ENCODE data around the gene PLCB1. TPM values are rescaled to one million over a fixed set of nuclear protein-coding genes. Genes with fewer than 3 reads are reported as not detected.
A peak's percentile ranks its signal among the peaks of the same experiment; 100 is the strongest.

Gene PLCB1
- total RNA-seq, 1 donor from 2014 or later = 19.0 TPM

GRCh38 chr20:8212286-8212685 lies 80.2 kb downstream of the PLCB1 start:
- no peak for DNase-seq (ENCODE audit: low spot score)

GRCh38 chr20:8213270-8213669 lies 81.2 kb downstream of the PLCB1 start:
- no peak for DNase-seq (ENCODE audit: low spot score)

GRCh38 chr20:8213831-8214587 lies 81.9 kb downstream of the PLCB1 start:
- no peak for DNase-seq (ENCODE audit: low spot score)

- DNase-seq (ENCODE audit: low spot score) = no peak
These were observed 83.3 kb downstream of the PLCB1 start for GRCh38 chr20:8215361-8215781.

GRCh38 chr20:8216375-8217200 lies 84.5 kb downstream of the PLCB1 start:
- DNase-seq (ENCODE audit: low spot score) = no peak

DNA sequence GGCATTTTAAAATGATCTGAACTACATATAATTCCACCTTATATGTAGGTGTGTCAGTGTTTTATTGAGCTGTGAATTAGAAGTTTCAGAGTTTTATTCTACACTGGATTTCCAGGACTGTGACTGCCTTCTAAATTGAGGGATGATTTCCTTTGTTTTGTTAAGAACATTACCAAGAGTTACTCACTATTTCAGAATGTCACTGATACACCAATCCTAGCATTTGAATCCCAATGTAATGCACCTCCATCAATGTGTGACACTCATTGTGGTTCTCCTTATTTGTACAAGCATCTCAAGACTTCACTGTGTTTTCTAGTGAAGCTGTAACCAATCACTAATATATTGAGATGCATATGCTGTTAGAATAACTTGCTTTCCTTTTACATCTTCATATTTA lies 86.8 kb downstream of the PLCB1 start:
- no peak for DNase-seq (ENCODE audit: low spot score)

DNA sequence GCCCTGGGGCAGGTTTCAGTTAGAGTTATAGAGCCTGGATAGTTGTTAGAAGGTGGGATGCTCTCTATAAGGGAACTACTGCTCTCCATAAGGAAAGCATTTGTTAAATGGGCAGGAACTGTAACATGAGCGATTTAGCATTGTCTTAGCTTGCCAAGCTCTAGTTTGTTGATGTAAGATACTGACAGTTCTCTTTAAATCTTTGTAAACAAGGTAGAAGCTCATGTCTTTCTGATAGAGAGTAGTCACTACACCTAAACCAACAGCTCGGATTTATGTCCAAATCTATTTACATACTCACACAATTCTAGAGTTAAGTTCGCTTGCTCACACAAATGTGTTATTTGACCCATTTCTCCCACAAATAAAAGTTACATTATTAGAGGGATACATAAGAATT lies 87.3 kb downstream of the PLCB1 start:
- DNase-seq (ENCODE audit: low spot score) = no peak

DNA sequence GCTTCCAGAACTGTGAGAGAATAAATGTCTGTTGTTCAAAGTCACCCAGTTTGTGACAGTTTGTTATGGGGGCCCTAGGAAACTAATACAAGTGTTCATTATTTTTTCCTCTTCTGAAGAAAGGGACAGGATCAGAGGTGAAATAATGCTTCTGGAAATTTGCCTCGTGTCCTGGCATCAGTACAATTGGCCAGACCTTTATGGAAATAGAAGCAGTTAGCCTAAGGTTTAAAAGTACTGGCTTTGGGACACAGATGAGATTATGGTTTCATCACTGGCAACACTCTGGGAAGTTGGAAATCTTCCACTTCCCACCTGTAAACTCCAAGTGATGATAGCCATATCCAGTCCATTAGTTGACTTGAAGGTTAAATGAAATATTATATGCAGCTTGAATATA lies 88.7 kb downstream of the PLCB1 start:
- DNase-seq (ENCODE audit: low spot score) = no peak

- no peak for DNase-seq (ENCODE audit: low spot score)
These were observed 89.9 kb downstream of the PLCB1 start for GRCh38 chr20:8221887-8222419.

- no peak for DNase-seq (ENCODE audit: low spot score)
These were observed 91.2 kb downstream of the PLCB1 start for GRCh38 chr20:8223091-8223870.

DNA sequence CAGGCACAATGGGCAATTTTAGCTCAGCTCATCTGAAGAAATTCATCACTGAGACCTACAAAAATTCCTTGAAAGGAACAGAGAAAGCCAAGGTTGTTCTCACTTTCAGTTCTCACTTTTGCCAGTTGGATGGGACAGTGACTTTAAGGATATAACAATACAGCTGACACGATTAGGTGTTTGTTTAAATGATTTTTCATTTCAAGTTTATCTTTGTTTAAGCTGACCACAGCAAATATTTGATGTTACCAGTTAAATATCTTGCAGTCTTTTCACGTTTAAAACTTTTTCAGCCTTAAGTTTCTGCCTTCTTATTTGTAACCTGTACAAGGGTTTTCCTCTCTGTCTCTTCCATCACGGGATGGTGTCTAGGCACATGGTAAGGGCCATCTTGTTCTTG lies 93.6 kb downstream of the PLCB1 start:
- no peak for DNase-seq (ENCODE audit: low spot score)

DNA sequence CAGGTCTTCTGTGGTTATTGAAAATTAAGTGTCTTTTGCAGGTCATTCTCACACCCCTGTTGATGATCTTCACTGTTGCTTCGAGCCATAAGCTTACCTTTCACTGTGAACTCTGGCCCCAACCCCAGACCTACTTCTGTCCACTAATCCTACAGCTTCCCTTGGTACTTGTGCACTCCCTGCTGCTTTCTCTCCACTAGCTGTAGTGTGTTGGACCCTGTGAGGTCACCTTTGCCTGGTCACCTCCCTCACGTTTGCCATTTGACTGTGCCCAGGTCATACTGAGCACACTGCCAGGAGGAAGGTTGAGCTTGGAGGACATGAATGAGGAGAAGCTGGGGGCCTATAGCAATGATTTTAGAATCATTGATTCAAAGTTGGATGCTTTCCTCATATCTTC lies 94.0 kb downstream of the PLCB1 start:
- no peak for DNase-seq (ENCODE audit: low spot score)

DNA sequence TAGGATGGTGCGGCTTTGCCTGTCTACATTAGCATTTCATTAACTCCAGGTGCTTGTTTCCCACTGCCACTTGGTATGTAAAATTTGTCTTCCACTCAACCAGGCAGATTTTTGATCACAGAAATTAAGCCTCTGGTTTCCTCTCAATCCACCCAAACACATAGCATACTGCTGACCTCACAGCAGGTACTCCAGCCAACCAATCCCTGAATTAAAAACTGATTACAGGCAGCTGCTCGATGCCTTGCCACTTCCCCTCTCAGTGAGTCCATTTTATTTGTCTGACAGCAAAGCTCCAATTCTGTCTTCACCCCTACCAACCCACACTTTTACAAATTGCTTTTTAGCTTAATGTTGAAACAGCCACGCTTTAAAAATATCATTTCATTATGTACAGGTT lies 95.2 kb downstream of the PLCB1 start:
- no peak for DNase-seq (ENCODE audit: low spot score)

DNA sequence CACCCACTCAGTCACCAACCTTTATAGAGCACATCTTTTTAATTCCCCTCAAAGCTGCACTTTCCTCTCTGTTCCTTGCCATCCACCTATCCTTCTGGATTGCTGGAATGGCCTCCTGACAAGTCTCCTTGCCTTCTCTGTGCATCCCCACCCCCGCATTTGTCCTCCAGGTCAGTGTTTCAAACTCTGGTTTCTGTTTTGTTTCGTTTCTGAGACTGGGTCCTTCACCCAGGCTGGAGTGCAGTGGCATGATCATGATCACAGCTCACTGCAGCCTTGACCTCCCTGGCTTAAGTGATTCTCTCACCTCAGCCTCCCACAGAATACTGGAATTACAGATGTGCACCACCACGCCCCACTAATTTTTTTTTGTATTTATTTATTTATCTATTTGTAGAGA lies 96.2 kb downstream of the PLCB1 start:
- no peak for DNase-seq (ENCODE audit: low spot score)

DNA sequence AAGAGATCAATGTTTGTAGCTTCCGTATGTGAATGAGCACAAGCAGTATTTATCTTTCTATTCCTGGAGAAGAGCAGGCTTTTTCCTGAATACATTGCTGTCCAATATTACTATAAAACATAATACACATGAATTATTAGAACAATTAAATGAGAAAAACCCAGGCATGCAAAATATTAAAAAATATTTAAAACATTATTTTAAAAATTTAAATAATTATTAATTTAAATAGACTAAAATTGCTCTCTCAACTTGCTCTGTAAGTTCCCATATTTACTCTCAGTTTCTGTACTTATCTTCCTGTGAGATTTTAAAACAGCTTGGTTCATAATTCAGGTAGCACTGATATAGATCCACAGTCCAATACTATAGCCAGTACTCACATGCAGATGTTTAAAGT lies 97.0 kb downstream of the PLCB1 start:
- DNase-seq (ENCODE audit: low spot score) = no peak

- DNase-seq (ENCODE audit: low spot score) = no peak
These were observed 99.0 kb downstream of the PLCB1 start for GRCh38 chr20:8231038-8231437.

DNA sequence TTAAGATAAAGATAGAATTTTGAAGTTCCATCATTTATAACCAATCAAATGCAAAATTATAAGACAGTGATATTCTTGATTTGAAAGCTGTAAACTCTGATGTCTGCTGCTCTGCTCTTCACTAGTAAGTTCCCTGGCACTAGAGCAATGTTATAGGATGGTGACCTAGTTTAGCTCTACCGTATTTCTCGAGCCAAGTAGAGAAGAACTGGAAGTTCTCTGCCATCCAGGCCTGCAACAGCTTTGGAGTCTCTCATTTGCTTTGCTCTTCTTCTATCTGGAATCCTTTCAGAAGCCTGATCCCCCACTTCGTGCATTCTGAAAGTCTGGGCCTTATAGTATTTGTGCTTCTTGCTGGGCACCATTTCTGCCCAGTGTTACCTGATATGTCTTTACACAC lies 100.3 kb downstream of the PLCB1 start:
- no peak for DNase-seq (ENCODE audit: low spot score)

DNA sequence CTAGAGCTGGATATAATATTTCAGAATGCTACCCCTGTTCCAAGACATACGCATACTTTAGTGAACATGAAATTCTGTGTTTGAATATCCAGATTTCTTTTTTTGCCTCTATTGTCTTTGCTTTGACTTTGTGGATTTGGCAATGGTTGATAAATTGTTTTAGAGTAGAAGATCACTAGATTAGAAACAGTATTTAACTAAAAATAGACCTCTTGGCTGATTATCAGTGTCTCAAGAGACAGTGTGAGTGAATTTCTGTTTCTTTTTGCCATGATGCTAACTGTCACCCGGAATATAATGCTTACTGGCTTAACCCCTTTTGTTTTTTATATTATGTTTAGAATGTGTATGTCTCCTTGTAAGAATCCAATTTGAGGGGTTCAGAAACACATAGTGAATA lies 102.5 kb downstream of the PLCB1 start:
- DNase-seq (ENCODE audit: low spot score) = no peak

GRCh38 chr20:8242066-8242465 lies 110.0 kb downstream of the PLCB1 start:
- no peak for DNase-seq (ENCODE audit: low spot score)

GRCh38 chr20:8242827-8243724 lies 111.0 kb downstream of the PLCB1 start:
- no peak for DNase-seq (ENCODE audit: low spot score)

- DNase-seq (ENCODE audit: low spot score) = peak; percentile 35
These were observed 112.6 kb downstream of the PLCB1 start for GRCh38 chr20:8244637-8245036.

Data from mucosa of gallbladder (tissue), 1 donor.